Fibroblast of lung (primary cell): ENCODE data around the gene TMEM232. TPM values are rescaled to one million over a fixed set of nuclear protein-coding genes. Genes with fewer than 3 reads are reported as not detected.

Experiments used
- DNase-seq, 2 donors: peaks; one replicate each; pipeline versions ENCODE4 v3.0.0 to v3.0.0-alpha.2; 2010; ENCODE audit warnings: low read depth in 2 of 2
- H2AFZ ChIP-seq: 2 replicates; pipeline ENCODE4 v1.5.1; 2012; ENCODE audit warnings: low read length, control low read depth, inconsistent platforms
- H3K27ac ChIP-seq: 2 replicates; pipeline ENCODE4 v1.5.1; 2011; ENCODE audit warnings: low read length, control low read depth; ENCODE audit not compliant: insufficient read depth
- H3K27me3 ChIP-seq: 2 replicates; pipeline ENCODE4 v1.5.1; 2011; ENCODE audit warnings: mild to moderate bottlenecking, low read length; ENCODE audit not compliant: control insufficient read depth, insufficient read depth
- H3K36me3 ChIP-seq: 2 replicates; pipeline ENCODE4 v1.5.1; 2011; ENCODE audit warnings: low read length; ENCODE audit not compliant: control insufficient read depth, insufficient read depth
- H3K4me1 ChIP-seq: 2 replicates; pipeline ENCODE4 v1.5.1; 2011; ENCODE audit warnings: low read length; ENCODE audit not compliant: control insufficient read depth, insufficient read depth; ENCODE audit errors: extremely low read depth
- H3K4me2 ChIP-seq: 2 replicates; pipeline ENCODE4 v1.5.1; 2011; ENCODE audit warnings: low read length, control low read depth; ENCODE audit not compliant: insufficient read depth; ENCODE audit errors: extremely low read depth
- H3K4me3 ChIP-seq, 4 experiments: fragments of 200-600 bp in 1 of 4; sonication (generic) in 1 of 4; replicated peaks in 1 of 4; 2 replicates each; pipeline ENCODE4 v1.5.1; 2011 to 2016; ENCODE audit warnings: low read length in 4 of 4, low read depth in 3 of 4, mild to moderate bottlenecking in 3 of 4, control low read depth in 2 of 4, inconsistent platforms in 1 of 4, mixed read lengths in 1 of 4; ENCODE audit not compliant: insufficient read depth in 1 of 4; ENCODE audit errors: control extremely low read depth in 1 of 4
- H3K79me2 ChIP-seq: 2 replicates; pipeline ENCODE4 v1.5.1; 2012; ENCODE audit warnings: mild to moderate bottlenecking, low read length, inconsistent platforms; ENCODE audit not compliant: control insufficient read depth, insufficient read depth
- H3K9ac ChIP-seq: 2 replicates; pipeline ENCODE4 v1.5.1; 2011; ENCODE audit warnings: mild to moderate bottlenecking, low read length, control low read depth; ENCODE audit not compliant: insufficient read depth
- H3K9me3 ChIP-seq: 2 replicates; pipeline ENCODE4 v1.5.1; 2012; ENCODE audit warnings: low read depth, low read length; ENCODE audit not compliant: control insufficient read depth, insufficient read depth
- H4K20me1 ChIP-seq: 2 replicates; pipeline ENCODE4 v1.5.1; 2011; ENCODE audit warnings: low read length; ENCODE audit not compliant: control insufficient read depth, insufficient read depth; ENCODE audit errors: extremely low read depth
- EZH2 ChIP-seq: IDR thresholded peaks from 2 replicates; pipeline ENCODE4 v1.5.1; 2012; ENCODE audit warnings: low read length, control low read depth, mild to moderate bottlenecking; ENCODE audit errors: missing control alignments
- polyA plus RNA-seq, 2 donors: library from polyadenylated mRNA; depleted of rRNA in 1 of 2; stranded (reverse) in 1 of 2; unstranded in 1 of 2; fragments of >200 nt; gene quantifications; 2 replicates each; pipeline ENCODE4 v1.2.1, GENCODE V29; 2011 to 2012; ENCODE audit warnings: missing spikeins in 1 of 2
- total RNA-seq: library from RNA; depleted of rRNA; stranded (reverse); fragments of >200 nt; gene quantifications from 2 replicates; pipeline ENCODE4 v1.2.1, GENCODE V29; 2014
- TF ChIP-seq, protein P1 (sequence below), 2 donors: IDR thresholded peaks in 1 of 2; conservative IDR thresholded peaks in 1 of 2; 1 replicate in 1 of 2; 2 replicates in 1 of 2; pipeline ENCODE4 v1.5.1; 2011 to 2012; ENCODE audit warnings: low read length in 2 of 2, control low read depth in 1 of 2, inconsistent platforms in 1 of 2, low read depth in 1 of 2, mild to moderate bottlenecking in 1 of 2

The TMEM232 gene
- total and polyA plus RNA-seq, 2 donors (not counting 1 experiment from before 2014, with no cell fraction given), result 2.0 to 5.6 TPM

DNA sequence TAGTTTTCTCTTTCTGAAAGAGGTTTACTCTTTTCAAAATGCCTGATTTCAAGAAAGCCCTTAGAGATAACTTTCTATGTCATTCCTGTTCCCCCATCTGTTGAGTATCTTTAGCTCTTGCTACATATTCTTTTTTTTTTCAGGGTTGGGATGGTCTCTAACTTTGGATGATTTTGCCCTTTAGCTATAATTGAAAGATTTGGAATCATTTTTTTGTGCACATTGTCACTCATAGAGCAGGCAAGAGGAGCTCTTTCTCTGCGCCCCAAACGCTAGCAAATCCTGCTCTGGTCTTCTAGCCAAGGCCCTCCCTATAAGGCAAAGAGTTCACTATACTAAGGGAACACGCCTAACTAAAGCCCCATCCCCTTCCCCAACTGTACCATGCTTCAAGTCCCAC, 316.9 kb downstream of the TMEM232 start:
- H3K4me2 ChIP-seq, result no peak overlapping the region
- H3K27me3 ChIP-seq, result no peaks in the 10 kb centered on the region
- no peak overlapping the region for H3K27ac ChIP-seq
- H4K20me1 ChIP-seq, result no peaks in the 10 kb centered on the region
- no peak for DNase-seq
- TF ChIP-seq, protein P1, sequence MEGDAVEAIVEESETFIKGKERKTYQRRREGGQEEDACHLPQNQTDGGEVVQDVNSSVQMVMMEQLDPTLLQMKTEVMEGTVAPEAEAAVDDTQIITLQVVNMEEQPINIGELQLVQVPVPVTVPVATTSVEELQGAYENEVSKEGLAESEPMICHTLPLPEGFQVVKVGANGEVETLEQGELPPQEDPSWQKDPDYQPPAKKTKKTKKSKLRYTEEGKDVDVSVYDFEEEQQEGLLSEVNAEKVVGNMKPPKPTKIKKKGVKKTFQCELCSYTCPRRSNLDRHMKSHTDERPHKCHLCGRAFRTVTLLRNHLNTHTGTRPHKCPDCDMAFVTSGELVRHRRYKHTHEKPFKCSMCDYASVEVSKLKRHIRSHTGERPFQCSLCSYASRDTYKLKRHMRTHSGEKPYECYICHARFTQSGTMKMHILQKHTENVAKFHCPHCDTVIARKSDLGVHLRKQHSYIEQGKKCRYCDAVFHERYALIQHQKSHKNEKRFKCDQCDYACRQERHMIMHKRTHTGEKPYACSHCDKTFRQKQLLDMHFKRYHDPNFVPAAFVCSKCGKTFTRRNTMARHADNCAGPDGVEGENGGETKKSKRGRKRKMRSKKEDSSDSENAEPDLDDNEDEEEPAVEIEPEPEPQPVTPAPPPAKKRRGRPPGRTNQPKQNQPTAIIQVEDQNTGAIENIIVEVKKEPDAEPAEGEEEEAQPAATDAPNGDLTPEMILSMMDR (conservative IDR thresholded peaks at IDR 0.05 in 1 of 2, IDR thresholded peaks at IDR 0.05 in 1 of 2; ENCODE audit: low read depth in 1 of 2, low read length in 2 of 2), result no peak
- TF ChIP-seq EZH2, result no peak
- no peaks in the 10 kb centered on the region for H3K9me3 ChIP-seq
- H3K79me2 ChIP-seq, result no peaks in the 10 kb centered on the region
- no peak overlapping the region for H2AFZ ChIP-seq
- H3K9ac ChIP-seq, result no peak overlapping the region
- no peaks in the 10 kb centered on the region for H3K36me3 ChIP-seq
- H3K4me1 ChIP-seq, result peaks cover 4% of the 10 kb centered on the region
- H3K4me3 ChIP-seq, result no peak overlapping the region

DNA sequence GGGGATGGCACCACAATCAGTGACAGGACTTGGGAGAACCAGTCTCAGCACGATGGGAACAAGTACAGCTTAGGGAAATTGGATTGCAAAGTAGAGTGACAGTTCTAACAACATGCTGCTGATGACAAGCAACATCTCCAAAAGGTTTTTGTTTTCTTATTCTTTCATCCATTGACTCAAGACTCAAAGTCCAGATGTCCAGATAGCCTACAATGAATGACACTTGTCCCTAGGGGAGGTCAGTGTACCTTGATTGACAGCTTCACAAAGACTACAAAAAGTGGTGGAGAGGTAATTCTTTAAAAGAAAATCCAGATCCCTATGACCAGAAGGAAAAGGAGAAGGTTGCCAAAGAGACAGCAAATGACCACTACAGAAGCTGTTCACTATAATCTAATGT, 323.9 kb downstream of the TMEM232 start:
- Histone ChIP-seq H3K9me3 (no peaks in the 10 kb centered on the region), H2AFZ (no peak overlapping the region), H3K36me3 (no peaks in the 10 kb centered on the region), H3K9ac (no peak overlapping the region), H3K27ac (no peak overlapping the region), H3K4me1 (no peaks in the 10 kb centered on the region), H4K20me1 (no peaks in the 10 kb centered on the region), H3K79me2 (no peaks in the 10 kb centered on the region), H3K4me3 (no peak overlapping the region), H3K27me3 (no peaks in the 10 kb centered on the region), H3K4me2 (no peak overlapping the region)
- DNase-seq, result no peak
- TF ChIP-seq EZH2, result no peak
- TF ChIP-seq, protein P1 (conservative IDR thresholded peaks at IDR 0.05 in 1 of 2, IDR thresholded peaks at IDR 0.05 in 1 of 2; ENCODE audit: low read depth in 1 of 2, low read length in 2 of 2), result no peak

DNA sequence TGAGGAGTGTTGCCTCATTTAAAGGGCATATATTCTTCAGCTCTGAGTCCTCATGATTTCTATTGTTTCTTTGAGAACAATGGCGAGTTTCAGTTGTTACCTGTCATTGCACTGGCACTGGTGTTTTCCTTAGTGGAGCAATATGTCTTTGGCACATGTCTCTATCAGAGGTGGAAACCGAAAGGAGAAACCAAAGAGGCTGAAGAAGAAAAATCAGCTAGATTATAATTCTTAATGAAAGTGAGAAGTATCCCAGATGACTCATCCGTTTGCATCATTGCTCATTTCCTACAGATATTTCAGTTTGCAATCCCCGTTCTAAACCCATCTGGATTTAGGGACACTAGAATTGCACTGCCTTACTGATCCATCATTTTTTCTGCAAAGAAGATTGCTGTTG, 324.6 kb downstream of the TMEM232 start:
- Histone ChIP-seq H3K36me3 (no peaks in the 10 kb centered on the region), H3K27ac (no peak overlapping the region), H2AFZ (no peak overlapping the region), H3K9ac (no peak overlapping the region), H3K79me2 (no peaks in the 10 kb centered on the region), H3K4me3 (no peak overlapping the region), H3K4me1 (no peaks in the 10 kb centered on the region), H3K9me3 (no peaks in the 10 kb centered on the region), H3K27me3 (no peaks in the 10 kb centered on the region), H3K4me2 (no peak overlapping the region), H4K20me1 (no peaks in the 10 kb centered on the region)
- TF ChIP-seq EZH2, result no peak
- TF ChIP-seq, protein P1 (conservative IDR thresholded peaks at IDR 0.05 in 1 of 2, IDR thresholded peaks at IDR 0.05 in 1 of 2; ENCODE audit: low read depth in 1 of 2, low read length in 2 of 2), result no peak
- DNase-seq, result peak; percentile 46 to 52
